ENCODE measurements around the gene MYO6. TPM values are rescaled to one million over a fixed set of nuclear protein-coding genes. Genes with fewer than 3 reads are reported as not detected.

The MYO6 gene
- polyA plus RNA-seq, 1 donor (not counting 4 experiments of a cell fraction or from before 2014, with no cell fraction given), result 24.5 TPM

GRCh38 chr6:75874224-75874623 lies 125.2 kb downstream of the MYO6 start:
- Histone ChIP-seq H3K4me1 (ENCODE audit: control insufficient read depth, extremely low read depth, insufficient read depth, low read length) (no peaks in the 10 kb centered on the region), H3K36me3 (ENCODE audit: control insufficient read depth in 2 of 2, extremely low read depth in 1 of 2, insufficient read depth in 2 of 2, low read length in 2 of 2) (peaks cover 3 to 12% of the 10 kb centered on the region in 2 experiments), H3K4me2 (ENCODE audit: control insufficient read depth, extremely low read depth, insufficient read depth, low read depth, low read length) (no peak overlapping the region), H4K20me1 (ENCODE audit: control insufficient read depth, extremely low read depth, insufficient read depth, low read length) (no peaks in the 10 kb centered on the region), H3K4me3 (ENCODE audit: control insufficient read depth in 2 of 3, extremely low read depth in 1 of 3, insufficient read depth in 2 of 3, low read depth in 1 of 3, low read length in 3 of 3) (no peak overlapping the region), H3K9me1 (ENCODE audit: control insufficient read depth, extremely low read depth, insufficient read depth, low read length) (no peaks in the 10 kb centered on the region), H3K9ac (ENCODE audit: control insufficient read depth, extremely low read depth, insufficient read depth, low read length) (no peak overlapping the region), H3K9me3 (ENCODE audit: control insufficient read depth, low read depth, low read length) (no peaks in the 10 kb centered on the region), H3K27me3 (ENCODE audit: control insufficient read depth, extremely low read depth, insufficient read depth, low read length) (no peaks in the 10 kb centered on the region), H3K27ac (ENCODE audit: control insufficient read depth, insufficient read depth, low read length) (no peak overlapping the region), H3K79me2 (ENCODE audit: control insufficient read depth, insufficient read depth, low read length) (no peaks in the 10 kb centered on the region), H2AFZ (ENCODE audit: control insufficient read depth, low read length) (no peak overlapping the region)
- dilution Hi-C loops (cut with MboI; ENCODE audit: extremely low pct_ligation_motif_present, low sequenced_read_pairs), result no loop called here
- TF ChIP-seq EZH2 (IDR thresholded peaks at IDR 0.05; ENCODE audit: low read length) (no peak), CTCF (optimal IDR thresholded peaks at IDR 0.05 in 1 of 3, IDR thresholded peaks at IDR 0.05 in 1 of 3, conservative IDR thresholded peaks at IDR 0.05 in 1 of 3; ENCODE audit: extremely low read depth in 1 of 3, insufficient read depth in 2 of 3, low read length in 3 of 3) (no peak)
- no peak for FAIRE-seq
- no peak for DNase-seq (ENCODE audit: low read depth, low spot score)

DNA sequence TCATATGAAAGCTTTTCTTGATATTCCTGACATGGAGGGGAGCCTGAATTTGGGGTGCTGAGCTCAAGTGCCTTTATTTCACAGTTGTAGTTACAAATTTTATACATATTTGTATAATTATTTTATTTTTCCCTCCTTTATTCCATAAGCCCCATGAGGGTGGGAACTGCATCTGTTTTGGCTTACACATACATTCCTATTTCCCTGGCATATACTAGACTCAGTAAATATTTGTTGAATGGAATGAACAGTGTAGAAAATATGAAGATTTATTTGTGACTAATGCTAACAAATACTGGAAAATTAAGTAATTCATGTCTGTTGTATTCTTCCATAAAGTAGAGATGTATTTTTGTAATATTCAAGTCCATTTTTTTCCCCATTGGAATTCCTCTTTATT lies 127.1 kb downstream of the MYO6 start:
- FAIRE-seq (no peak), DNase-seq (ENCODE audit: low read depth, low spot score) (no peak)
- H3K27ac ChIP-seq (ENCODE audit: control insufficient read depth, insufficient read depth, low read length), result no peak overlapping the region
- no peak overlapping the region for H3K9ac ChIP-seq (ENCODE audit: control insufficient read depth, extremely low read depth, insufficient read depth, low read length)
- no peaks in the 10 kb centered on the region for H3K27me3 ChIP-seq (ENCODE audit: control insufficient read depth, extremely low read depth, insufficient read depth, low read length)
- H3K4me3 ChIP-seq (ENCODE audit: control insufficient read depth in 2 of 3, extremely low read depth in 1 of 3, insufficient read depth in 2 of 3, low read depth in 1 of 3, low read length in 3 of 3), result no peak overlapping the region
- peaks cover 2 to 12% of the 10 kb centered on the region in 2 experiments for H3K36me3 ChIP-seq (ENCODE audit: control insufficient read depth in 2 of 2, extremely low read depth in 1 of 2, insufficient read depth in 2 of 2, low read length in 2 of 2)
- dilution Hi-C loops (cut with MboI; ENCODE audit: extremely low pct_ligation_motif_present, low sequenced_read_pairs), result no loop called here
- H3K9me1 ChIP-seq (ENCODE audit: control insufficient read depth, extremely low read depth, insufficient read depth, low read length), result no peaks in the 10 kb centered on the region
- no peaks in the 10 kb centered on the region for H4K20me1 ChIP-seq (ENCODE audit: control insufficient read depth, extremely low read depth, insufficient read depth, low read length)
- H3K9me3 ChIP-seq (ENCODE audit: control insufficient read depth, low read depth, low read length), result no peaks in the 10 kb centered on the region
- no peak overlapping the region for H2AFZ ChIP-seq (ENCODE audit: control insufficient read depth, low read length)
- no peak for TF ChIP-seq CTCF (optimal IDR thresholded peaks at IDR 0.05 in 1 of 3, IDR thresholded peaks at IDR 0.05 in 1 of 3, conservative IDR thresholded peaks at IDR 0.05 in 1 of 3; ENCODE audit: extremely low read depth in 1 of 3, insufficient read depth in 2 of 3, low read length in 3 of 3)
- H3K4me1 ChIP-seq (ENCODE audit: control insufficient read depth, extremely low read depth, insufficient read depth, low read length), result no peaks in the 10 kb centered on the region
- no peak overlapping the region for H3K4me2 ChIP-seq (ENCODE audit: control insufficient read depth, extremely low read depth, insufficient read depth, low read depth, low read length)
- no peaks in the 10 kb centered on the region for H3K79me2 ChIP-seq (ENCODE audit: control insufficient read depth, insufficient read depth, low read length)
